A549 (cell line): Measurements from ENCODE around the gene CLCNKB. TPM values are rescaled to one million over a fixed set of nuclear protein-coding genes. Genes with fewer than 3 reads are reported as not detected.

Source experiments
- ATAC-seq, 2 experiments: fragments of 200-7000 bp in 1 of 2; fragments of >200 bp in 1 of 2; cut with Nextera tagmentation in 1 of 2; cut with Tn5 transposase in 1 of 2; 3 replicates each; pipeline versions ENCODE4 v1.8.0 to v1.9.1; 2018 to 2020; ENCODE audit warnings: mild to moderate bottlenecking in 1 of 2, moderate library complexity in 1 of 2
- CTCF ChIA-PET: fragments of 300-600 bp; sonication (Branson Sonifier 250); formaldehyde crosslinking; extraction: SDS; loops from one replicate; lab custom pipeline; 2021; ENCODE audit warnings: antibody characterized with exemption, inconsistent platforms; lab: Yijun Ruan, JAX
- POLR2A ChIA-PET: fragments of 350-600 bp; formaldehyde crosslinking; extraction: SDS; loops from one replicate; lab custom pipeline; 2021; ENCODE audit warnings: antibody characterized with exemption, inconsistent platforms; lab: Yijun Ruan, JAX
- DNase-seq, 2 experiments: peaks; one replicate each; pipeline versions ENCODE4 v3.0.0 to v3.0.0-alpha.2; 2011 to 2016; ENCODE audit warnings: low read depth in 1 of 2, low spot score in 1 of 2
- FAIRE-seq: peaks from 2 replicates; lab custom pipeline; 2011; peaks lifted over from hg19 to GRCh38; lab: Jason Lieb, UNC
- H3K27ac ChIP-seq, 2 experiments: fragments of >200 bp; sonication (Bioruptor Twin); formaldehyde crosslinking; 3 replicates each; pipeline ENCODE4 v1.5.1; 2016 to 2017
- H3K4me1 ChIP-seq: fragments of >200 bp; sonication (Bioruptor Twin); formaldehyde crosslinking; 3 replicates; pipeline ENCODE4 v1.6.1; 2016
- H3K4me2 ChIP-seq: fragments of >200 bp; sonication (Bioruptor Twin); formaldehyde crosslinking; 3 replicates; pipeline ENCODE4 v1.6.1; 2016
- H3K4me3 ChIP-seq: fragments of >200 bp; sonication (Bioruptor Twin); formaldehyde crosslinking; 3 replicates; pipeline ENCODE4 v1.5.1; 2016
- H3K9me3 ChIP-seq: fragments of >200 bp; sonication (Bioruptor Twin); formaldehyde crosslinking; 3 replicates; pipeline ENCODE4 v1.6.1; 2016
- CBX2 ChIP-seq: fragments of 200-600 bp; sonication (generic); IDR thresholded peaks from 2 replicates; pipeline ENCODE4 v1.6.1; 2016; ENCODE audit warnings: low read depth, mild to moderate bottlenecking, borderline replicate concordance
- CHD2 ChIP-seq: fragments of 150-350 bp; IDR thresholded peaks from 2 replicates; pipeline ENCODE4 v1.6.1; 2014; ENCODE audit warnings: low read length; ENCODE audit not compliant: partially characterized antibody
- CTCF ChIP-seq: fragments of >200 bp; sonication (Bioruptor Twin); formaldehyde crosslinking; IDR thresholded peaks from 3 replicates; pipeline ENCODE4 v1.5.1; 2016
- FOSB ChIP-seq: fragments of 250-450 bp; sonication (Bioruptor Pico); IDR thresholded peaks from 2 replicates; pipeline ENCODE4 v1.5.0; 2020; ENCODE audit warnings: mild to moderate bottlenecking, moderate library complexity
- HOXB13 ChIP-seq: fragments of 250-450 bp; sonication (Bioruptor Pico); IDR thresholded peaks from 2 replicates; pipeline ENCODE4 v1.5.0; 2020; ENCODE audit warnings: low read depth, mild to moderate bottlenecking, moderate library complexity
- JUN ChIP-seq, 2 experiments: fragments of >200 bp; sonication (Bioruptor Twin); formaldehyde crosslinking; IDR thresholded peaks; 2 replicates in 1 of 2; 3 replicates in 1 of 2; pipeline ENCODE4 v1.6.1; 2016 to 2017
- MAZ ChIP-seq: fragments of 150-350 bp; IDR thresholded peaks from 2 replicates; pipeline ENCODE4 v1.6.1; 2014; ENCODE audit warnings: antibody characterized with exemption, low read depth, low read length, borderline replicate concordance
- NFE2L2 ChIP-seq: fragments of 150-350 bp; conservative IDR thresholded peaks from 2 replicates; pipeline ENCODE4 v1.6.1; 2014; ENCODE audit warnings: low read length
- POLR2AphosphoS2 ChIP-seq: conservative IDR thresholded peaks from 2 replicates; pipeline ENCODE4 v1.6.1; 2012; ENCODE audit warnings: low read length, improper control_type of control experiment, inconsistent platforms
- RAD21 ChIP-seq, 2 experiments: fragments of >200 bp in 1 of 2; sonication (Bioruptor Twin) in 1 of 2; formaldehyde crosslinking in 1 of 2; IDR thresholded peaks in 1 of 2; conservative IDR thresholded peaks in 1 of 2; 2 replicates in 1 of 2; 3 replicates in 1 of 2; pipeline ENCODE4 v1.6.1; 2012 to 2018; ENCODE audit warnings: inconsistent platforms in 1 of 2
- TFCP2L1 ChIP-seq: fragments of 250-450 bp; sonication (Bioruptor Pico); IDR thresholded peaks from 2 replicates; pipeline ENCODE4 v1.5.0; 2021; ENCODE audit warnings: mild to moderate bottlenecking
- TP53 ChIP-seq: fragments of 250-450 bp; sonication (Bioruptor Pico); IDR thresholded peaks from 2 replicates; pipeline ENCODE4 v1.5.0; 2021; ENCODE audit warnings: mild to moderate bottlenecking, moderate library complexity
- WGBS: methylation state at CpG from one replicate; pipeline ENCODE4 v1.1.6; 2017; ENCODE audit errors: missing lambda C conversion rate; 5-methylcytosine and 5-hydroxymethylcytosine counted together
- polyA plus RNA-seq, 4 experiments: library from polyadenylated mRNA; depleted of rRNA in 3 of 4; stranded (reverse); fragments of >200 nt; fragmentation: RNase III in 1 of 4; extraction: RNeasy Plus Mini Kit Qiagen cat#74134 plus additional on column Dnase treatment in 1 of 4; gene quantifications; 2 replicates in 3 of 4; 3 replicates in 1 of 4; pipeline ENCODE4 v1.2.3, GENCODE V29; 2011 to 2017
- TF ChIP-seq, protein P1 (sequence below): fragments of 150-350 bp; IDR thresholded peaks from 2 replicates; pipeline ENCODE4 v1.6.1; 2014; ENCODE audit warnings: low read depth, mild to moderate bottlenecking, low read length
- TF ChIP-seq, protein P2 (sequence below): fragments of 200-600 bp; sonication (generic); IDR thresholded peaks from 2 replicates; pipeline ENCODE4 v1.6.1; 2016; ENCODE audit warnings: antibody characterized with exemption, mild to moderate bottlenecking, moderate library complexity
- TF ChIP-seq, protein P3 (sequence below): fragments of >200 bp; sonication (Bioruptor Twin); formaldehyde crosslinking; IDR thresholded peaks from 3 replicates; pipeline ENCODE4 v1.6.1; 2016

Gene CLCNKB
- polyA plus RNA-seq, 2 of the 4 experiments (the other 2 are of a cell fraction), result 0.08 to 0.14 TPM

GRCh38 chr1:16063226-16063829 is 19.7 kb downstream of the CLCNKB start:
- CTCF ChIA-PET, result interaction anchor here (0.9 to 1.9 kb wide), 2 partner anchors 10 to 30 kb away, joined by 3 to 7 read pairs; partner anchors contain the start of gene FAM131C

GRCh38 chr1:16063921-16064320 is 20.3 kb downstream of the CLCNKB start:
- 81% methylated on average over 9 of the region's 9 CpGs for WGBS
- ChIA-PET POLR2A (no interaction called here), CTCF (interaction anchor here (1.1 to 1.9 kb wide), 2 partner anchors 9 to 14 kb away, joined by 3 to 7 read pairs; partner anchors contain the start of gene FAM131C)
- Histone ChIP-seq H3K9me3 (no peaks in the 10 kb centered on the region), H3K27ac (no peak overlapping the region), H3K4me2 (no peak overlapping the region), H3K4me1 (peaks cover 25% of the 10 kb centered on the region), H3K4me3 (no peak overlapping the region)
- no peak for DNase-seq
- TF ChIP-seq CTCF (no peak), TP53 (no peak), NFE2L2 (no peak), MAZ (no peak), TFCP2L1 (CRISPR knock-in tag) (no peak), POLR2AphosphoS2 (no peak), RAD21 (conservative IDR thresholded peaks at IDR 0.05 in 1 of 2, IDR thresholded peaks at IDR 0.05 in 1 of 2) (no peak), CHD2 (no peak), CBX2 (no peak), FOSB (CRISPR knock-in tag) (no peak), HOXB13 (CRISPR knock-in tag) (no peak)
- TF ChIP-seq, protein P1, sequence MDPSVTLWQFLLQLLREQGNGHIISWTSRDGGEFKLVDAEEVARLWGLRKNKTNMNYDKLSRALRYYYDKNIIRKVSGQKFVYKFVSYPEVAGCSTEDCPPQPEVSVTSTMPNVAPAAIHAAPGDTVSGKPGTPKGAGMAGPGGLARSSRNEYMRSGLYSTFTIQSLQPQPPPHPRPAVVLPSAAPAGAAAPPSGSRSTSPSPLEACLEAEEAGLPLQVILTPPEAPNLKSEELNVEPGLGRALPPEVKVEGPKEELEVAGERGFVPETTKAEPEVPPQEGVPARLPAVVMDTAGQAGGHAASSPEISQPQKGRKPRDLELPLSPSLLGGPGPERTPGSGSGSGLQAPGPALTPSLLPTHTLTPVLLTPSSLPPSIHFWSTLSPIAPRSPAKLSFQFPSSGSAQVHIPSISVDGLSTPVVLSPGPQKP, result no peak
- TF ChIP-seq, protein P2, sequence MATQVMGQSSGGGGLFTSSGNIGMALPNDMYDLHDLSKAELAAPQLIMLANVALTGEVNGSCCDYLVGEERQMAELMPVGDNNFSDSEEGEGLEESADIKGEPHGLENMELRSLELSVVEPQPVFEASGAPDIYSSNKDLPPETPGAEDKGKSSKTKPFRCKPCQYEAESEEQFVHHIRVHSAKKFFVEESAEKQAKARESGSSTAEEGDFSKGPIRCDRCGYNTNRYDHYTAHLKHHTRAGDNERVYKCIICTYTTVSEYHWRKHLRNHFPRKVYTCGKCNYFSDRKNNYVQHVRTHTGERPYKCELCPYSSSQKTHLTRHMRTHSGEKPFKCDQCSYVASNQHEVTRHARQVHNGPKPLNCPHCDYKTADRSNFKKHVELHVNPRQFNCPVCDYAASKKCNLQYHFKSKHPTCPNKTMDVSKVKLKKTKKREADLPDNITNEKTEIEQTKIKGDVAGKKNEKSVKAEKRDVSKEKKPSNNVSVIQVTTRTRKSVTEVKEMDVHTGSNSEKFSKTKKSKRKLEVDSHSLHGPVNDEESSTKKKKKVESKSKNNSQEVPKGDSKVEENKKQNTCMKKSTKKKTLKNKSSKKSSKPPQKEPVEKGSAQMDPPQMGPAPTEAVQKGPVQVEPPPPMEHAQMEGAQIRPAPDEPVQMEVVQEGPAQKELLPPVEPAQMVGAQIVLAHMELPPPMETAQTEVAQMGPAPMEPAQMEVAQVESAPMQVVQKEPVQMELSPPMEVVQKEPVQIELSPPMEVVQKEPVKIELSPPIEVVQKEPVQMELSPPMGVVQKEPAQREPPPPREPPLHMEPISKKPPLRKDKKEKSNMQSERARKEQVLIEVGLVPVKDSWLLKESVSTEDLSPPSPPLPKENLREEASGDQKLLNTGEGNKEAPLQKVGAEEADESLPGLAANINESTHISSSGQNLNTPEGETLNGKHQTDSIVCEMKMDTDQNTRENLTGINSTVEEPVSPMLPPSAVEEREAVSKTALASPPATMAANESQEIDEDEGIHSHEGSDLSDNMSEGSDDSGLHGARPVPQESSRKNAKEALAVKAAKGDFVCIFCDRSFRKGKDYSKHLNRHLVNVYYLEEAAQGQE, result no peak
- TF ChIP-seq, protein P3, sequence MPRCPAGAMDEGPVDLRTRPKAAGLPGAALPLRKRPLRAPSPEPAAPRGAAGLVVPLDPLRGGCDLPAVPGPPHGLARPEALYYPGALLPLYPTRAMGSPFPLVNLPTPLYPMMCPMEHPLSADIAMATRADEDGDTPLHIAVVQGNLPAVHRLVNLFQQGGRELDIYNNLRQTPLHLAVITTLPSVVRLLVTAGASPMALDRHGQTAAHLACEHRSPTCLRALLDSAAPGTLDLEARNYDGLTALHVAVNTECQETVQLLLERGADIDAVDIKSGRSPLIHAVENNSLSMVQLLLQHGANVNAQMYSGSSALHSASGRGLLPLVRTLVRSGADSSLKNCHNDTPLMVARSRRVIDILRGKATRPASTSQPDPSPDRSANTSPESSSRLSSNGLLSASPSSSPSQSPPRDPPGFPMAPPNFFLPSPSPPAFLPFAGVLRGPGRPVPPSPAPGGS, result no peak
- no peak for ATAC-seq
- no peak for FAIRE-seq

More at GRCh38 chr1:16063226-16063829, 19.7 kb downstream of the CLCNKB start:
- POLR2A ChIA-PET, result no interaction called here
- TF ChIP-seq JUN (IDR thresholded peaks at IDR 0.05) (no peak), CHD2 (no peak)
- Histone ChIP-seq H3K9me3 (no peaks in the 10 kb centered on the region), H3K27ac (no peak overlapping the region), H3K4me2 (no peak overlapping the region), H3K4me3 (no peak overlapping the region), H3K4me1 (peaks cover 19% of the 10 kb centered on the region)
- 92% methylated on average over 15 of the region's 15 CpGs for WGBS
- DNase-seq (no peak), FAIRE-seq (no peak), ATAC-seq (no peak)
